IPS-20b (cell line): ENCODE data around the gene FXYD6.

Experiments used
- H3K27ac ChIP-seq: one replicate; pipeline ENCODE4 v1.5.1; 2013; ENCODE audit warnings: low read length
- H3K27me3 ChIP-seq: 2 replicates; pipeline ENCODE4 v1.6.1; 2013; ENCODE audit warnings: mild to moderate bottlenecking, low read length, inconsistent platforms; ENCODE audit not compliant: insufficient read depth
- H3K36me3 ChIP-seq: 2 replicates; pipeline ENCODE4 v1.6.1; 2013; ENCODE audit warnings: low read depth, mild to moderate bottlenecking, inconsistent platforms, low read length, moderate library complexity; ENCODE audit not compliant: insufficient read depth
- H3K4me1 ChIP-seq: 2 replicates; pipeline ENCODE4 v1.6.1; 2013; ENCODE audit warnings: mild to moderate bottlenecking, control low read depth, inconsistent platforms, low read length, moderate library complexity; ENCODE audit not compliant: insufficient read depth
- H3K4me3 ChIP-seq: 2 replicates; pipeline ENCODE4 v1.5.1; 2013; ENCODE audit warnings: mild to moderate bottlenecking, low read length, inconsistent platforms
- H3K9ac ChIP-seq: 2 replicates; pipeline ENCODE4 v1.6.1; 2013; ENCODE audit warnings: low read depth, mild to moderate bottlenecking, inconsistent platforms, low read length, moderate library complexity
- H3K9me3 ChIP-seq: 2 replicates; pipeline ENCODE4 v1.6.1; 2013; ENCODE audit warnings: mild to moderate bottlenecking, low read depth, low read length, inconsistent platforms; ENCODE audit not compliant: insufficient read depth

Gene FXYD6

GRCh38 chr11:117917591-117918151 lies 41.2 kb upstream of the FXYD6 start:
- Histone ChIP-seq H3K9me3 (no peaks in the 10 kb centered on the region), H3K9ac (no peak overlapping the region), H3K4me3 (no peak overlapping the region), H3K4me1 (no peaks in the 10 kb centered on the region), H3K36me3 (no peaks in the 10 kb centered on the region), H3K27me3 (no peaks in the 10 kb centered on the region), H3K27ac (no peak overlapping the region)

GRCh38 chr11:117916956-117917355 lies 40.5 kb upstream of the FXYD6 start:
- no peaks in the 10 kb centered on the region for H3K9me3 ChIP-seq
- H3K27me3 ChIP-seq = no peaks in the 10 kb centered on the region
- H3K4me3 ChIP-seq = no peak overlapping the region
- no peaks in the 10 kb centered on the region for H3K4me1 ChIP-seq
- no peaks in the 10 kb centered on the region for H3K36me3 ChIP-seq
- H3K27ac ChIP-seq = no peak overlapping the region
- H3K9ac ChIP-seq = no peak overlapping the region

- H3K36me3 ChIP-seq = no peaks in the 10 kb centered on the region
- no peak overlapping the region for H3K9ac ChIP-seq
- no peak overlapping the region for H3K27ac ChIP-seq
- no peaks in the 10 kb centered on the region for H3K4me1 ChIP-seq
- H3K9me3 ChIP-seq = no peaks in the 10 kb centered on the region
- no peaks in the 10 kb centered on the region for H3K27me3 ChIP-seq
- no peak overlapping the region for H3K4me3 ChIP-seq
Measured at GRCh38 chr11:117915672-117916235, 39.3 kb upstream of the FXYD6 start.

GRCh38 chr11:117914991-117915618 lies 38.6 kb upstream of the FXYD6 start:
- H3K27me3 ChIP-seq = no peaks in the 10 kb centered on the region
- no peaks in the 10 kb centered on the region for H3K36me3 ChIP-seq
- H3K27ac ChIP-seq = no peak overlapping the region
- no peaks in the 10 kb centered on the region for H3K9me3 ChIP-seq
- no peak overlapping the region for H3K9ac ChIP-seq
- no peak overlapping the region for H3K4me3 ChIP-seq
- H3K4me1 ChIP-seq = no peaks in the 10 kb centered on the region

- H3K4me1 ChIP-seq = no peaks in the 10 kb centered on the region
- H3K36me3 ChIP-seq = no peaks in the 10 kb centered on the region
- H3K27ac ChIP-seq = no peak overlapping the region
- no peaks in the 10 kb centered on the region for H3K9me3 ChIP-seq
- no peak overlapping the region for H3K4me3 ChIP-seq
- H3K9ac ChIP-seq = no peak overlapping the region
- no peaks in the 10 kb centered on the region for H3K27me3 ChIP-seq
Measured at GRCh38 chr11:117914398-117914761, 37.9 kb upstream of the FXYD6 start.

GRCh38 chr11:117913736-117914397 lies 37.4 kb upstream of the FXYD6 start:
- Histone ChIP-seq H3K27ac (no peak overlapping the region), H3K9ac (no peak overlapping the region), H3K4me3 (no peak overlapping the region), H3K27me3 (no peaks in the 10 kb centered on the region), H3K36me3 (no peaks in the 10 kb centered on the region), H3K4me1 (no peaks in the 10 kb centered on the region), H3K9me3 (no peaks in the 10 kb centered on the region)

GRCh38 chr11:117912497-117912896 lies 36.0 kb upstream of the FXYD6 start:
- Histone ChIP-seq H3K4me1 (peaks cover 3% of the 10 kb centered on the region; the same call in 1 of the 2 replicates), H3K4me3 (no peak overlapping the region), H3K36me3 (no peaks in the 10 kb centered on the region), H3K9me3 (no peaks in the 10 kb centered on the region), H3K27ac (no peak overlapping the region), H3K27me3 (no peaks in the 10 kb centered on the region), H3K9ac (no peak overlapping the region)

GRCh38 chr11:117911694-117912093 lies 35.2 kb upstream of the FXYD6 start:
- Histone ChIP-seq H3K27ac (no peak overlapping the region), H3K9ac (no peak overlapping the region), H3K4me1 (peaks cover 5% of the 10 kb centered on the region; the same call in 1 of the 2 replicates), H3K36me3 (no peaks in the 10 kb centered on the region), H3K9me3 (no peaks in the 10 kb centered on the region), H3K27me3 (no peaks in the 10 kb centered on the region), H3K4me3 (no peak overlapping the region)

GRCh38 chr11:117910941-117911655 lies 34.6 kb upstream of the FXYD6 start:
- H3K9me3 ChIP-seq = no peaks in the 10 kb centered on the region
- no peak overlapping the region for H3K9ac ChIP-seq
- H3K4me1 ChIP-seq = peaks cover 5% of the 10 kb centered on the region; the same call in 1 of the 2 replicates
- no peaks in the 10 kb centered on the region for H3K27me3 ChIP-seq
- no peak overlapping the region for H3K4me3 ChIP-seq
- H3K36me3 ChIP-seq = no peaks in the 10 kb centered on the region
- no peak overlapping the region for H3K27ac ChIP-seq

GRCh38 chr11:117910525-117910924 lies 34.1 kb upstream of the FXYD6 start:
- no peak overlapping the region for H3K9ac ChIP-seq
- no peaks in the 10 kb centered on the region for H3K9me3 ChIP-seq
- peaks cover 5% of the 10 kb centered on the region; the same call in 1 of the 2 replicates for H3K4me1 ChIP-seq
- no peak overlapping the region for H3K27ac ChIP-seq
- no peak overlapping the region for H3K4me3 ChIP-seq
- no peaks in the 10 kb centered on the region for H3K27me3 ChIP-seq
- no peaks in the 10 kb centered on the region for H3K36me3 ChIP-seq

- no peak overlapping the region for H3K4me3 ChIP-seq
- H3K36me3 ChIP-seq = no peaks in the 10 kb centered on the region
- H3K9ac ChIP-seq = no peak overlapping the region
- H3K9me3 ChIP-seq = no peaks in the 10 kb centered on the region
- peaks cover 5% of the 10 kb centered on the region; the same call in 1 of the 2 replicates for H3K4me1 ChIP-seq
- H3K27me3 ChIP-seq = no peaks in the 10 kb centered on the region
- H3K27ac ChIP-seq = no peak overlapping the region
Measured at GRCh38 chr11:117909611-117910382, 33.3 kb upstream of the FXYD6 start.
